GM12878 (cell line): ENCODE results near the gene GPAT3. TPM values are rescaled to one million over a fixed set of nuclear protein-coding genes. Genes with fewer than 3 reads are reported as not detected.

Experiments
- ATAC-seq: fragments of 200-7000 bp; cut with Tn5 transposase; 3 replicates; pipeline ENCODE4 v1.9.1; 2020; ENCODE audit warnings: mild to moderate bottlenecking, moderate library complexity
- BruUV-seq: library from RNA; stranded (reverse); fragments of 400-500 nt; replicated peaks from 2 replicates; lab custom pipeline; 2021; lab: Mats Ljungman, UMichigan
- CTCF ChIA-PET: fragments of 300-600 bp; sonication (Branson Sonifier 250); formaldehyde crosslinking; extraction: SDS; loops from one replicate; lab custom pipeline; 2021; ENCODE audit warnings: inconsistent platforms; lab: Yijun Ruan, JAX
- POLR2A ChIA-PET: fragments of 350-600 bp; formaldehyde crosslinking; extraction: SDS; loops from one replicate; lab custom pipeline; 2021; ENCODE audit warnings: inconsistent platforms; lab: Charles Lee
- RAD21 ChIA-PET: fragments of 300-600 bp; sonication (Branson Sonifier 250); formaldehyde crosslinking; loops from one replicate; lab custom pipeline; 2023; ENCODE audit warnings: antibody characterized with exemption; ENCODE audit not compliant: unreplicated experiment; lab: Charles Lee
- SMC1A ChIA-PET: fragments of 300-600 bp; sonication (Branson Sonifier 250); formaldehyde crosslinking; loops from one replicate; lab custom pipeline; 2023; ENCODE audit not compliant: unreplicated experiment, uncharacterized antibody; lab: Charles Lee
- DNase-seq: peaks from one replicate; pipeline ENCODE4 v3.0.0-alpha.2; 2011; ENCODE audit warnings: low read depth, low spot score
- FAIRE-seq: peaks from 3 replicates; lab custom pipeline; 2011; peaks lifted over from hg19 to GRCh38; lab: Jason Lieb, UNC
- H2AFZ ChIP-seq: 2 replicates; pipeline ENCODE4 v1.6.0; 2011; ENCODE audit warnings: low read depth, low read length, control low read depth; ENCODE audit not compliant: control insufficient read depth
- H3K27ac ChIP-seq: 2 replicates; pipeline ENCODE4 v1.5.1; 2011; ENCODE audit warnings: control low read depth; ENCODE audit not compliant: control insufficient read depth, insufficient read depth
- H3K27me3 ChIP-seq, 2 experiments: replicated peaks in 1 of 2; 2 replicates each; pipeline versions ENCODE4 v1.6.0 to v1.6.1; 2011; ENCODE audit warnings: low read length in 1 of 2; ENCODE audit not compliant: control insufficient read depth in 2 of 2, insufficient read depth in 2 of 2
- H3K36me3 ChIP-seq, 2 experiments: 2 replicates each; pipeline ENCODE4 v1.5.1; 2011; ENCODE audit warnings: low read length in 1 of 2; ENCODE audit not compliant: control insufficient read depth in 2 of 2, insufficient read depth in 2 of 2
- H3K4me1 ChIP-seq: 2 replicates; pipeline ENCODE4 v1.6.1; 2011; ENCODE audit warnings: mild to moderate bottlenecking, low read length, moderate library complexity, mixed read lengths; ENCODE audit not compliant: control insufficient read depth, insufficient read depth
- H3K4me2 ChIP-seq: 2 replicates; pipeline ENCODE4 v1.6.0; 2011; ENCODE audit warnings: control low read depth; ENCODE audit not compliant: control insufficient read depth, insufficient read depth
- H3K4me3 ChIP-seq: fragments of 200-600 bp; sonication (generic); 2 replicates; pipeline ENCODE4 v1.5.1; 2016
- H3K79me2 ChIP-seq: 2 replicates; pipeline ENCODE4 v1.6.0; 2011; ENCODE audit warnings: low read length; ENCODE audit not compliant: control insufficient read depth, insufficient read depth
- H3K9ac ChIP-seq: 2 replicates; pipeline ENCODE4 v1.8.0; 2011; ENCODE audit warnings: low read length, control low read depth, mixed read lengths; ENCODE audit not compliant: control insufficient read depth, insufficient read depth
- H3K9me3 ChIP-seq: replicated peaks from 3 replicates; pipeline ENCODE4 v1.5.1; 2011; ENCODE audit warnings: mild to moderate bottlenecking, low read length; ENCODE audit not compliant: control insufficient read depth, insufficient read depth
- H4K20me1 ChIP-seq: 2 replicates; pipeline ENCODE4 v1.6.0; 2011; ENCODE audit not compliant: control insufficient read depth, insufficient read depth
- FOS ChIP-seq: IDR thresholded peaks from 3 replicates; pipeline ENCODE4 v1.6.1; 2011; ENCODE audit warnings: borderline replicate concordance; ENCODE audit not compliant: insufficient read length; ENCODE audit errors: extremely low read depth
- JUNB ChIP-seq: IDR thresholded peaks from 2 replicates; pipeline ENCODE4 v1.6.1; 2016; ENCODE audit warnings: antibody characterized with exemption, mild to moderate bottlenecking
- MAX ChIP-seq: IDR thresholded peaks from 2 replicates; pipeline ENCODE4 v1.6.1; 2012; ENCODE audit warnings: low read depth, low read length, improper control_type of control experiment
- NFYB ChIP-seq: IDR thresholded peaks from 2 replicates; pipeline ENCODE4 v1.6.1; 2011; ENCODE audit warnings: low read depth, mild to moderate bottlenecking, low read length, improper control_type of control experiment, moderate library complexity; ENCODE audit not compliant: insufficient read depth
- ZNF207 ChIP-seq: fragments of 450-650 bp; IDR thresholded peaks from 2 replicates; pipeline ENCODE4 v1.6.1; 2014; ENCODE audit warnings: antibody characterized with exemption, mild to moderate bottlenecking, borderline replicate concordance
- ZNF274 ChIP-seq: IDR thresholded peaks from one replicate; pipeline ENCODE4 v1.8.0; 2011; ENCODE audit not compliant: insufficient read length, insufficient read depth
- ZNF592 ChIP-seq: fragments of 450-650 bp; IDR thresholded peaks from 2 replicates; pipeline ENCODE4 v1.6.1; 2017; ENCODE audit warnings: mild to moderate bottlenecking, moderate library complexity
- ZSCAN29 ChIP-seq: fragments of 450-650 bp; IDR thresholded peaks from 2 replicates; pipeline ENCODE4 v1.6.1; 2017; ENCODE audit warnings: mild to moderate bottlenecking, moderate library complexity
- WGBS: methylation state at CpG from one replicate; pipeline ENCODE4 v1.1.6; 2016; ENCODE audit warnings: low lambda C conversion rate; ENCODE audit not compliant: insufficient replicate concordance, insufficient coverage; ENCODE audit errors: missing lambda C conversion rate; 5-methylcytosine and 5-hydroxymethylcytosine counted together
- in situ Hi-C: fragments of 300-500 bp; cut with MboI; formaldehyde crosslinking; loops from 9 replicates; pipeline ENCODE4 v1.14.3; 2018; ENCODE audit warnings: mixed read lengths
- intact Hi-C: fragments of 100-400 bp; cut with micrococcal nuclease; formaldehyde crosslinking; loops from one replicate; pipeline ENCODE4 v1.14.2; 2022; ENCODE audit not compliant: unreplicated experiment
- polyA plus RNA-seq, 11 experiments: library from polyadenylated mRNA; depleted of rRNA in 4 of 11; unstranded in 6 of 11; stranded (reverse) in 5 of 11; fragments of >200 nt; fragmentation: Nextera tagmentation in 4 of 11; fragmentation: Illumina TruSeq in 1 of 11; extraction: Ambion mirVana in 4 of 11; extraction: Trizol in 1 of 11; gene quantifications; 1 replicate in 1 of 11; 2 replicates in 10 of 11; pipeline versions ENCODE4 v1.2.1 to v1.2.3, GENCODE V29; 2011 to 2016; ENCODE audit warnings: inconsistent platforms in 2 of 11, missing spikeins in 2 of 11, low read depth in 1 of 11
- total RNA-seq, 4 experiments: library from RNA; depleted of rRNA in 3 of 4; stranded (reverse); fragments of >200 nt in 3 of 4; fragmentation: Illumina TruSeq in 1 of 4; extraction: Trizol in 1 of 4; gene quantifications; 2 replicates each; pipeline versions ENCODE4 v1.2.1 to v1.2.3, GENCODE V29; 2013 to 2021
- TF ChIP-seq, protein P1 (sequence below): fragments of 450-650 bp; IDR thresholded peaks from 2 replicates; pipeline ENCODE4 v1.6.1; 2018; ENCODE audit warnings: mild to moderate bottlenecking, low read depth, moderate library complexity; ENCODE audit not compliant: partially characterized antibody

Gene GPAT3
- total and polyA plus RNA-seq, 10 of the 15 experiments (the other 5 are each of a cell fraction or from before 2014, with no cell fraction given) = 0.26 to 1.1 (median 0.52) TPM

DNA sequence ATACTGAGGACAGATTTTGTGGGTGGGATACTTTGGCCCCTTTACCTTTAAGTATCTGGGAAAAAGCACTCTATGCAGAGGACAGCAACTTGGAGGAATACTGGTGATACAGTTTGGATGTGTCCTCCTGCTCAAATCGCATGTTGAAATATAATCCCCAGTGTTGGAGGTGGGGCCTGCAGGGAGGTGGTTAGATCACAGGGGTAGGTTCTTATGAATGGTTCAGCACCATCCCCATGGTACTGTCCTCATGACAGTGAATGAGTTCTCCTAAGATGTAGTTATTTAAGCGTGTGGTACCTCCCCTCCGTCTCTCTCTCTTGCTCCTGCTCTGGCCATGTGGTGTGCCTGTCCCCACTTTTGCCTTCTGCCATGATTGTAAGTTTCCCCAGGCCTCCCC lies 24.6 kb downstream of the GPAT3 start (continued):
- TF ChIP-seq, protein P1, sequence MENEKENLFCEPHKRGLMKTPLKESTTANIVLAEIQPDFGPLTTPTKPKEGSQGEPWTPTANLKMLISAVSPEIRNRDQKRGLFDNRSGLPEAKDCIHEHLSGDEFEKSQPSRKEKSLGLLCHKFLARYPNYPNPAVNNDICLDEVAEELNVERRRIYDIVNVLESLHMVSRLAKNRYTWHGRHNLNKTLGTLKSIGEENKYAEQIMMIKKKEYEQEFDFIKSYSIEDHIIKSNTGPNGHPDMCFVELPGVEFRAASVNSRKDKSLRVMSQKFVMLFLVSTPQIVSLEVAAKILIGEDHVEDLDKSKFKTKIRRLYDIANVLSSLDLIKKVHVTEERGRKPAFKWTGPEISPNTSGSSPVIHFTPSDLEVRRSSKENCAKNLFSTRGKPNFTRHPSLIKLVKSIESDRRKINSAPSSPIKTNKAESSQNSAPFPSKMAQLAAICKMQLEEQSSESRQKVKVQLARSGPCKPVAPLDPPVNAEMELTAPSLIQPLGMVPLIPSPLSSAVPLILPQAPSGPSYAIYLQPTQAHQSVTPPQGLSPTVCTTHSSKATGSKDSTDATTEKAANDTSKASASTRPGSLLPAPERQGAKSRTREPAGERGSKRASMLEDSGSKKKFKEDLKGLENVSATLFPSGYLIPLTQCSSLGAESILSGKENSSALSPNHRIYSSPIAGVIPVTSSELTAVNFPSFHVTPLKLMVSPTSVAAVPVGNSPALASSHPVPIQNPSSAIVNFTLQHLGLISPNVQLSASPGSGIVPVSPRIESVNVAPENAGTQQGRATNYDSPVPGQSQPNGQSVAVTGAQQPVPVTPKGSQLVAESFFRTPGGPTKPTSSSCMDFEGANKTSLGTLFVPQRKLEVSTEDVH = no peak

GRCh38 chr4:83561381-83561780 lies 25.5 kb downstream of the GPAT3 start:
- no peak for DNase-seq
- Histone ChIP-seq H3K27ac (no peak overlapping the region), H3K4me1 (no peaks in the 10 kb centered on the region), H3K9me3 (no peaks in the 10 kb centered on the region), H3K27me3 (no peaks in the 10 kb centered on the region), H3K36me3 (no peaks in the 10 kb centered on the region), H3K4me3 (no peak overlapping the region), H4K20me1 (no peaks in the 10 kb centered on the region), H3K79me2 (no peaks in the 10 kb centered on the region), H3K4me2 (no peak overlapping the region), H3K9ac (no peak overlapping the region), H2AFZ (no peak overlapping the region)
- intact Hi-C loops = no loop called here
- no peak for FAIRE-seq
- TF ChIP-seq ZNF207 (no peak), ZNF274 (no peak), NFYB (no peak), JUNB (no peak), ZSCAN29 (no peak), ZNF592 (no peak), FOS (no peak), MAX (no peak)
- CTCF ChIA-PET = no interaction called here
- POLR2A ChIA-PET = no interaction called here
- SMC1A ChIA-PET = no interaction called here
- 22% methylated on average over 2 of the region's 2 CpGs for WGBS
- in situ Hi-C loops = no loop called here
- BruUV-seq = no TSS peak
- no peak for ATAC-seq
- RAD21 ChIA-PET = no interaction called here
